RWPE2 (cell line): ENCODE data around the gene MAP3K5.
A peak's percentile ranks its signal among the peaks of the same experiment; 100 is the strongest.

Experiments
- ATAC-seq: fragments of 200-7000 bp; cut with Tn5 transposase; 3 replicates; pipeline ENCODE4 v1.9.1; 2021; ENCODE audit warnings: low read depth
- DNase-seq: peaks from one replicate; pipeline ENCODE4 v3.0.0-alpha.2; 2020; ENCODE audit warnings: low spot score
- H3K27ac ChIP-seq: fragments of 450-650 bp; 2 replicates; pipeline ENCODE4 v1.5.1; 2017; ENCODE audit warnings: mild to moderate bottlenecking; ENCODE audit not compliant: poor library complexity, severe bottlenecking
- H3K27me3 ChIP-seq: fragments of 250-450 bp; sonication (Bioruptor Pico); 2 replicates; pipeline ENCODE4 v1.5.1; 2021; ENCODE audit warnings: mild to moderate bottlenecking, moderate library complexity; ENCODE audit not compliant: insufficient read depth, poor library complexity, severe bottlenecking
- H3K36me3 ChIP-seq: fragments of 250-450 bp; sonication (Bioruptor Pico); 2 replicates; pipeline ENCODE4 v1.5.1; 2020; ENCODE audit warnings: low read depth, mild to moderate bottlenecking, moderate library complexity
- H3K4me1 ChIP-seq: fragments of 250-450 bp; sonication (Bioruptor Pico); 2 replicates; pipeline ENCODE4 v1.5.1; 2021; ENCODE audit warnings: mild to moderate bottlenecking, moderate library complexity; ENCODE audit not compliant: insufficient read depth, poor library complexity, severe bottlenecking
- H3K4me3 ChIP-seq: fragments of 250-450 bp; sonication (Bioruptor Pico); 2 replicates; pipeline ENCODE4 v1.5.1; 2021; ENCODE audit warnings: mild to moderate bottlenecking, moderate library complexity; ENCODE audit not compliant: severe bottlenecking
- H3K9me3 ChIP-seq: fragments of 250-450 bp; sonication (Bioruptor Pico); 2 replicates; pipeline ENCODE4 v1.5.1; 2021; ENCODE audit warnings: mild to moderate bottlenecking, moderate library complexity; ENCODE audit not compliant: severe bottlenecking
- CTCF ChIP-seq: fragments of 450-650 bp; IDR thresholded peaks from one replicate; pipeline ENCODE4 v1.5.1; 2017; ENCODE audit warnings: mild to moderate bottlenecking, moderate library complexity; ENCODE audit not compliant: poor library complexity, severe bottlenecking

Gene MAP3K5

GRCh38 chr6:136563386-136564152, 228.7 kb downstream of the MAP3K5 start:
- Histone ChIP-seq H3K27me3 (no peaks in the 10 kb centered on the region), H3K27ac (peak overlapping the region; percentile 5), H3K4me3 (no peak overlapping the region), H3K4me1 (peaks cover 14% of the 10 kb centered on the region), H3K36me3 (no peaks in the 10 kb centered on the region), H3K9me3 (no peaks in the 10 kb centered on the region)
- DNase-seq: no peak
- TF ChIP-seq CTCF: no peak
- peak; percentile 41 for ATAC-seq

- H3K27ac ChIP-seq: no peak overlapping the region
These were observed 230.1 kb downstream of the MAP3K5 start for GRCh38 chr6:136562211-136562610.

GRCh38 chr6:136553166-136553787, 239.0 kb downstream of the MAP3K5 start:
- DNase-seq: no peak
- ATAC-seq: no peak
- H3K27ac ChIP-seq: no peak overlapping the region
- no peaks in the 10 kb centered on the region for H3K36me3 ChIP-seq
- no peak overlapping the region for H3K4me3 ChIP-seq
- no peaks in the 10 kb centered on the region for H3K9me3 ChIP-seq
- H3K27me3 ChIP-seq: no peaks in the 10 kb centered on the region
- TF ChIP-seq CTCF: no peak
- H3K4me1 ChIP-seq: peaks cover 7% of the 10 kb centered on the region

More at GRCh38 chr6:136562211-136562610, 230.1 kb downstream of the MAP3K5 start:
- H3K36me3 ChIP-seq: no peaks in the 10 kb centered on the region
- H3K4me3 ChIP-seq: no peak overlapping the region
- no peaks in the 10 kb centered on the region for H3K9me3 ChIP-seq
- DNase-seq (no peak), ATAC-seq (no peak)
- H3K27me3 ChIP-seq: no peaks in the 10 kb centered on the region
- no peak for TF ChIP-seq CTCF
- H3K4me1 ChIP-seq: peaks cover 14% of the 10 kb centered on the region

- H3K27me3 ChIP-seq: no peaks in the 10 kb centered on the region
- peaks cover 10% of the 10 kb centered on the region for H3K4me1 ChIP-seq
- no peak overlapping the region for H3K27ac ChIP-seq
- TF ChIP-seq CTCF: no peak
- DNase-seq (no peak), ATAC-seq (no peak)
- H3K9me3 ChIP-seq: no peaks in the 10 kb centered on the region
- H3K4me3 ChIP-seq: no peak overlapping the region
- no peaks in the 10 kb centered on the region for H3K36me3 ChIP-seq
These were observed 240.2 kb downstream of the MAP3K5 start for GRCh38 chr6:136552054-136552453.

- ATAC-seq: no peak
- H3K4me3 ChIP-seq: peak overlapping the region; percentile 88
These were observed 241.2 kb downstream of the MAP3K5 start for GRCh38 chr6:136551103-136551502.

More at GRCh38 chr6:136551103-136551502, 241.2 kb downstream of the MAP3K5 start:
- Histone ChIP-seq H3K9me3 (no peaks in the 10 kb centered on the region), H3K27ac (no peak overlapping the region), H3K4me1 (peaks cover 10% of the 10 kb centered on the region), H3K36me3 (no peaks in the 10 kb centered on the region), H3K27me3 (no peaks in the 10 kb centered on the region)
- no peak for DNase-seq
- no peak for TF ChIP-seq CTCF
